Activated CD4-positive, CD25-positive, alpha-beta regulatory T cell treated with anti-CD3 and anti-CD28 coated beads, Interleukin-2, amount 50 U/mL, for 16 hours (primary cell): ENCODE results near the gene IL9.

ENCODE experiments used
- DNase-seq: peaks from one replicate; pipeline ENCODE4 v3.0.0-alpha.2; 2020; ENCODE audit warnings: low read depth, low spot score

IL9 gene

GRCh38 chr5:135895474-135896006 is at the start of gene IL9:
Gene IL9 (minus strand): TSS chr5:135895841. CDS start chr5:135895816, 25 bp downstream.
- no peak for DNase-seq

DNA sequence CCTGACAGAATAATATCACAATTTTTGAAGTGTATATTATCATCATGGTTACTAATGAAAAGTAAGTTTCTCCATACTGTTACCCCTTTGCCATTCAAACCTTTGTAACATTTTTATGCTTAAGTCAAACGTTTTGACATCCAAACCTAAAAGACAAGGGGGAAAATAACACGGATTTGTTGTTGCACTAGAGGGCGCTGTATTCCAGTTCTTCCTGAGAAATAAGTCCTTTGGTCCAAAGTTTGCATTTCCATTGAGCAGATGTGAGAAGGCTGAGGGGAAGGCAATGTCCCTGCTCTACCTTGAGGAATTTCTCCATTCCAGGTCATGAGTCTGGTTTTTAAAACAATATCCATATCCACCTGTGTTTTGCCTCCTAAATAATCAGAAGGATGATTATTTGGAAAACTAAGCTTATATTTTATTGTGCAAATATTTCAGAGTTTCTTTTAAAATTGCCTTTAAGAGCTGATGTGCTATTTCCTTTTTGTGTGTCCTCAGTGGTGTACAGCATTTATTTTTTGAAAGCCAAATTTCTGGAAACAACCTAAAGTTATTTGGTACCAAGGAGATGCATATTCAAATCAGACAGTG is 49.4 kb upstream of the IL9 start:
- no peak for DNase-seq

DNA sequence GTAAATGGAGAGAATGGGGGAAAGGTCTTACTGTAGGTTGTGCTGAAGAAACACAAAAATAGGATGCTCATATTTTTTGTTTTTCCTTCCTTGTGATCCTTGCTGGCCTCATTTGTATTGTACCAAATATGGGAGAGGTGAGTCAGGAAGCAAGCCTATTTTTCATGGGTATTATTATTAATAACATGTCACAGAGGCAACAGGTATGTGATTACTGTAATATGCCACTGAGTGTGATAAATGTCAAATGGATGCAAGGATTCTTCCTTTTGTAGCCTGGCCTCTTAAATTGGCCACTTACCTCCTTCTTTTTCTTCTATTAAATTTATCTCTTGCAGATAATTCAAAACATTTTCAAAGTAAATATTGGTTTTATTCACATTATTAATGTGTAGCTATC is 48.9 kb upstream of the IL9 start:
- no peak for DNase-seq

DNA sequence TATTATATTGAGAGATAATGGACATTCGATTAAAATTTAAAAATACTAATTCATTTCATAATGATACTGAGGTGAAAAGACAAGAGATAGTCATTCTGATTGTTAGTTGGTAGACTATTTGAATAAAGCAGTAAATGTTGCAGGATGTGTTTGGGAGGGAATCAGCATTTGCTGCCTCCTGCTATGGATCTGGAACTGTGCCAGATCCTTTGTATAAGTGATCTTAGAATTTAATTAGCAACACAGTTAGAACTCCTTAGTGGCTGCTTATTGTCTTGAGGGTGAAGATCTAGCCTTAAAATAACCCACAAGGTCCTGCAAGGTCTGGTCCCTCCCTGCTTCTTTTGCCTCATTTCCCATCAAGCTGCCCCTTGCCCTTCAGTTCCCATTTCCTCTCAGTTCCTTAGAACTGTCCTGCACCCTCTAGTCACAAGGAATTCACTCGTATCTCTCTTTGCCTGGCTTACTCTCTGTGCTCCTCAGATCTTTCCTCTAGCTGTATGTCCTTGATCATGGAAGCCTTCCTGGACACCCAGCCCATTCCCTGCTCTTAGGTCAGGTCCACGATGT is 46.6 kb upstream of the IL9 start:
- no peak for DNase-seq

GRCh38 chr5:135941711-135942110 is 46.1 kb upstream of the IL9 start:
- DNase-seq, result no peak

DNA sequence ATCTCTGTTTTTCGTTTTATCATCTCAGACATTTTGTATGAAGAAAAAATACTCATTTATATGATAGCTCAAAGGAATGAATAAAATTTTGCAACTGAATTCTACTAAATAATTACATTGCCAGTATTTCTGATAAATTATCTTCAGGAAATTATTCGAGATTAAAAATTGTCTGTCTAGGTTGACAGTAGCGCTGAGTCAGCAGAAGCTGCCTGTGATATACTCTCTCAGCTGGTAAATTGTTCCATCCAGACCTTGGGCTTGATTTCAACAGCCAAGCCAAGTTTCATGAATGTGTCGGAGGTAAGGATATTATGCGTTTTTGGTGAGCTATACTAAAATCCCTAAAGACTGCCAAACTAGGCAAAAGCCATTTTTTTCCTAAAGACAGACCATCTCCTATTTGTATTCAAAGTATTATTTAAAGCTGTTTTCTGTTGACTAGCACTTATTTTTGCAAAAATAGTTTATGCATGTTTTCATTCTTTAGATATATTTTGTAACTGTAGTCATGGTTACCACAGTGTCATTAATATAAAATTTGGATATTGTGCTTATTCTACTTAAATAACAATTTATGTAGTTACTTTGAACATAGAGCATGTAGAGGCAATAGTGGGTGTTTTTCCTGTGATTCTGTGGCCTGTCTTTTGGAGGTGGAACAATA is 41.7 kb upstream of the IL9 start:
- no peak for DNase-seq

DNA sequence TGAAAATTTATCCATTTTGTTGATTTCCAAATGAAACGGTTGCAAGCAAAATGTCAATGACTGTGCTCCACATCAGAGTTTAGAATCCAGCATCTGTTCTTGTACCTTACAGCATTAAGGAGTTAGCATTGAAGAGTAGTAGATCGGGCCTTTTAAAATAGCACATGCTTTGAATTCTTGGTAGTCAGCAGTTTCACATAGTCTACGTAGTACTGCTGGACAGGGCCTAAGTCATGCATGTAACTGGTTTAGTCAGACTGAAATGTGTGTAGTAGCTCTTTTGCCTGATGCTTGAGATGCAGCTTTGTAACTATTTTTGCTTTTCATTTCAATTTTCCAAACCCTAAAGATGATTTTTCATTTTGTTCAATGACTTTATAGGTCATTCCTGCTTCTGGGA is 39.3 kb upstream of the IL9 start:
- no peak for DNase-seq

DNA sequence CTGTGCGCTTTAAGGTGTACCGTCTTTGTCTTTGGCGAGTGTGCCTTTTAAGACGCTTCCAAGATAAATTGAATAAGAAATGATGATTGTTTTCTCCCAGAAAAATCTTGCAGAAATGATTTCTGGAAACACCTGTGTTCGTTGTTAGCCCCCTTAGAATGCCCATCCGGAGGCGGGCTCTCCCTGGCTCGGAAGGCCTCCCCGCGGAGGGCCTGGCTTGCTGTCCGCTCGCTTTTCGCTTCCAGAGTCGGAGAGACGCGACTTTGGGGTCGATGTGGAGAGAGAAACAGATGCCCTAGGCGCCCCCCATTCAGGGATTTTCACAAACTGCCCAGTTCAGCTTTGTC is 35.3 kb upstream of the IL9 start:
- no peak for DNase-seq

GRCh38 chr5:135930029-135930948 is 34.6 kb upstream of the IL9 start:
- DNase-seq, result no peak

GRCh38 chr5:135921388-135921787 is 25.7 kb upstream of the IL9 start:
- DNase-seq, result no peak

- DNase-seq, result no peak
Observed at GRCh38 chr5:135920199-135920598, 24.6 kb upstream of the IL9 start.

GRCh38 chr5:135916638-135917263 is 21.1 kb upstream of the IL9 start:
- DNase-seq, result no peak

DNA sequence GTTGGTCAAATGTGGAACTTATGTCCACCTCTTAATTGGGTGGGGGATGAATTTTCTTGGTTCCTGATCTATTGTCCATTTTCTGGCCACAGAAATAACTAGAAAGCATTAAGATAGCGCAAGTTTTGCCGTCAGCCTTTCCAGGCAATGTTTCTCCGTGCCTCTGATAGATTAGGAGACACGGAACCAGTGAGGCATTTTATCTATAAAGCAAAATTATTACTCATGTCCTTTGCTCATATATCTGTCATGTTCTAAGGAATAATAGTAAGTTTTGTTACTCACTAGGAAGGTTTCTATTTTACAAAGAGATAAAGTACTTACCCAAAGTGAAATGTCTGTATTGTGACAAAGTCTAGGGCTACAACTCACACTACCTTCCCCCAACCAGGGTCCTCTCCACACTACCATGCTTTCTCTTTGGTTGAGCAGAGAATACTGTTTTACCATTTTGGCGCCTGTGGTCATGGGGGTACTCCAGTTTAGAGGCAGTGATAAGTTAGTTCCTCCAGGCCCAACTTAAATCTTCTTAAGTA is 19.9 kb upstream of the IL9 start:
- DNase-seq, result no peak

GRCh38 chr5:135913713-135914626 is 18.3 kb upstream of the IL9 start:
- no peak for DNase-seq

GRCh38 chr5:135905144-135905543 is 9.5 kb upstream of the IL9 start:
- DNase-seq, result no peak

DNA sequence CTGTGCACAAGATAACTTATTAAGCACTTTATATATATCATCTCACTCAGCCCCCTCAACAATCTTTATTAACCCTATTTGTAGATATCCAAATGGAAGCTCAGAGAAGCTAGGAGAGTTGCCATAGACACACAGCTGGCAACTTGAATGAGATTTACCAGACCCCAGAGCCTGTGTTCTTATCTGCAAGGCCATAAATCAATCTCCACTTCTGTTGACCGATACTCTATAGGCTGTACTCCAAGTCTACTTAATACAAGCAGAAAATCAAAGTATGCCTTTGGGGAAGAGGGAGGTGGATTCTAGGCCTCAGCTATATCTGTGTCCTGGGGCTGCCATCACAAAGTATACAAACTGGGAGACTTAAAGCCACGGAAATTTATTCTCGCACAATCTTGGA is 6.0 kb upstream of the IL9 start:
- DNase-seq, result no peak

- no peak for DNase-seq
Observed at GRCh38 chr5:135900276-135900675, 4.6 kb upstream of the IL9 start.

- no peak for DNase-seq
Observed at GRCh38 chr5:135898651-135899050, 3.0 kb upstream of the IL9 start.

DNA sequence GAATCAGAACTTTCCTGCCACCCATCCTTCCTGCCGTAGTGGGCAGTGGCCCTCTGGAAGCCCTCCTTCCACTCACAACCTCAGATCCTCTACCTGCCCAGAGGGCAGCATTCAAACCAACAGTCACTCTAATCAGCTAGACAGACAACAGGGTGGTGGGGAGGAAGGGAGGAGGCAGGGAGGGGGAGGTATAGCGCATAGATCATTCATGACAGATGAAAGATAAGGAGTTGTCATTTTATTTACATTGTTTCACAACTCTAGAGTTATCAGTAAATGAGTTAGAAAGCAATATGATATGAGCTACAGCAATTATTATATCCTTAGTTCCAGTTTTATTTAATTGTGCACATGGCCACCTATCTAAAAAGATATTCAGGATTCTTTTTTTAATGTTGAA is 852 bp downstream of the IL9 start:
- DNase-seq, result no peak

DNA sequence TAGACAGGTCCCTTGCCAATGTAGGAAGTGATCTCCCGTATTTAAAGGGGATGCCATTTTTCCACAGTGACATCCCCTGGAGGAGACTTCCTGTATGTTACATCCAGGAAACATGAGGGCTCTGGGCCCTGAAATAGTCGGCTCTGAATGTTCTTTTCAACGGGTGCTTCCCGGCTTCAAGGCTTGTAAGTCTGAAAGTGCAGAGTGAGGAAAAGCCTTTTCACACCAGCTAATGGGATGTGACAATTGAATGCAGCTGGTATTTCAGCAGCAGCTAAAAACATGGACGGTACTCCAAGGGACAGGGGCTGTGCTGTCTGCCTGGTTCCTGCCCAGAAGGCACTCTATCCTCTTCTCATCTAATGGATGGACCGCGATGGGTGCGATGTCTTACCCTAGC is 1.4 kb downstream of the IL9 start:
- DNase-seq, result no peak
